Bronchial epithelial cell (primary cell): ENCODE data around the gene ARHGAP12. TPM values are rescaled to one million over a fixed set of nuclear protein-coding genes. Genes with fewer than 3 reads are reported as not detected.
A peak's percentile ranks its signal among the peaks of the same experiment; 100 is the strongest.

Experiments
- DNase-seq: peaks from one replicate; pipeline ENCODE4 v3.0.0-alpha.2; 2010; ENCODE audit warnings: low read depth
- FAIRE-seq: peaks from 2 replicates; lab custom pipeline; 2011; peaks lifted over from hg19 to GRCh38; lab: Jason Lieb, UNC
- H3K27me3 ChIP-seq: 2 replicates; pipeline ENCODE4 v1.5.1; 2011; ENCODE audit warnings: low read length; ENCODE audit not compliant: control insufficient read depth, insufficient read depth
- H3K36me3 ChIP-seq: 2 replicates; pipeline ENCODE4 v1.5.1; 2011; ENCODE audit warnings: low read length; ENCODE audit not compliant: control insufficient read depth, insufficient read depth
- H3K4me3 ChIP-seq: 2 replicates; pipeline ENCODE4 v1.5.1; 2011; ENCODE audit warnings: mild to moderate bottlenecking, low read depth, low read length, control low read depth
- CTCF ChIP-seq: IDR thresholded peaks from 2 replicates; pipeline ENCODE4 v1.5.1; 2011; ENCODE audit warnings: mild to moderate bottlenecking, moderate library complexity, low read length, control low read depth, inconsistent platforms; ENCODE audit not compliant: insufficient read depth, severe bottlenecking
- total RNA-seq: library from RNA; depleted of rRNA; stranded (reverse); fragments of >200 nt; gene quantifications from 2 replicates; pipeline ENCODE4 v1.2.1, GENCODE V29; 2014

ARHGAP12 gene
- total RNA-seq, 1 donor from 2014 or later: 30.3 TPM

- H3K36me3 ChIP-seq: no peaks in the 10 kb centered on the region
- TF ChIP-seq CTCF: no peak
- H3K4me3 ChIP-seq: no peak overlapping the region
- DNase-seq: no peak
- H3K27me3 ChIP-seq: no peaks in the 10 kb centered on the region
- no peak for FAIRE-seq
These were observed 160.2 kb downstream of the ARHGAP12 start for GRCh38 chr10:31768467-31768866.

- DNase-seq (no peak), FAIRE-seq (no peak)
- H3K4me3 ChIP-seq: no peak overlapping the region
- no peak for TF ChIP-seq CTCF
- no peaks in the 10 kb centered on the region for H3K36me3 ChIP-seq
- H3K27me3 ChIP-seq: no peaks in the 10 kb centered on the region
These were observed 163.1 kb downstream of the ARHGAP12 start for GRCh38 chr10:31765541-31765940.

GRCh38 chr10:31762316-31762715 is 166.3 kb downstream of the ARHGAP12 start:
- FAIRE-seq: no peak
- no peaks in the 10 kb centered on the region for H3K36me3 ChIP-seq

GRCh38 chr10:31761156-31761555 is 167.5 kb downstream of the ARHGAP12 start:
- no peak for DNase-seq
- Histone ChIP-seq H3K4me3 (no peak overlapping the region), H3K36me3 (no peaks in the 10 kb centered on the region), H3K27me3 (no peaks in the 10 kb centered on the region)
- no peak for FAIRE-seq
- TF ChIP-seq CTCF: no peak

More at GRCh38 chr10:31762316-31762715, 166.3 kb downstream of the ARHGAP12 start:
- Histone ChIP-seq H3K4me3 (no peak overlapping the region), H3K27me3 (no peaks in the 10 kb centered on the region)
- DNase-seq: no peak
- TF ChIP-seq CTCF: no peak

GRCh38 chr10:31760674-31761081 is 168.0 kb downstream of the ARHGAP12 start:
- H3K27me3 ChIP-seq: no peaks in the 10 kb centered on the region
- no peaks in the 10 kb centered on the region for H3K36me3 ChIP-seq
- no peak for FAIRE-seq
- H3K4me3 ChIP-seq: no peak overlapping the region
- DNase-seq: no peak
- TF ChIP-seq CTCF: no peak

- FAIRE-seq: peak; percentile 50
These were observed 168.6 kb downstream of the ARHGAP12 start for GRCh38 chr10:31759799-31760626.

More at GRCh38 chr10:31759799-31760626, 168.6 kb downstream of the ARHGAP12 start:
- peak overlapping the region; percentile 78 for H3K4me3 ChIP-seq
- no peaks in the 10 kb centered on the region for H3K36me3 ChIP-seq
- no peak for TF ChIP-seq CTCF
- peak; percentile 96 for DNase-seq
- no peaks in the 10 kb centered on the region for H3K27me3 ChIP-seq
